Stomach smooth muscle (tissue), 2 donors: ENCODE results near the gene RNF26.
A peak's percentile ranks its signal among the peaks of the same experiment; 100 is the strongest.

Experiments
- H3K27ac ChIP-seq: one replicate; pipeline ENCODE4 v1.7.0; 2013; ENCODE audit warnings: mild to moderate bottlenecking, low read length, inconsistent platforms
- H3K27me3 ChIP-seq, 2 donors: one replicate each; pipeline ENCODE4 v1.7.0; 2013; ENCODE audit warnings: low read length in 2 of 2; ENCODE audit not compliant: insufficient read depth in 2 of 2, control insufficient read depth in 1 of 2
- H3K36me3 ChIP-seq, 2 donors: one replicate each; pipeline ENCODE4 v1.7.0; 2013; ENCODE audit warnings: low read length in 2 of 2; ENCODE audit not compliant: control insufficient read depth in 2 of 2, insufficient read depth in 2 of 2
- H3K4me1 ChIP-seq: one replicate; pipeline ENCODE4 v1.7.0; 2013; ENCODE audit warnings: low read length; ENCODE audit not compliant: control insufficient read depth, insufficient read depth
- H3K4me3 ChIP-seq, 2 donors: one replicate each; pipeline ENCODE4 v1.7.0; 2013; ENCODE audit warnings: low read length in 2 of 2
- H3K9ac ChIP-seq, 2 donors: one replicate each; pipeline ENCODE4 v1.7.0; 2013; ENCODE audit warnings: low read length in 2 of 2, mild to moderate bottlenecking in 1 of 2
- H3K9me3 ChIP-seq, 2 donors: one replicate each; pipeline ENCODE4 v1.7.0; 2013; ENCODE audit warnings: low read length in 2 of 2; ENCODE audit not compliant: control insufficient read depth in 2 of 2
- donor health status: healthy.
- donor health status: Pancreatic carcinoma.

The RNF26 gene

GRCh38 chr11:119303227-119303718 is 31.1 kb upstream of the RNF26 start:
- no peaks in the 10 kb centered on the region for H3K27me3 ChIP-seq
- no peak overlapping the region for H3K9ac ChIP-seq
- H3K36me3 ChIP-seq = peaks cover 22 to 31% of the 10 kb centered on the region in 2 donors
- no peak overlapping the region for H3K27ac ChIP-seq
- H3K9me3 ChIP-seq = no peaks in the 10 kb centered on the region
- peaks cover 54% of the 10 kb centered on the region for H3K4me1 ChIP-seq
- H3K4me3 ChIP-seq = no peak overlapping the region

- H3K4me1 ChIP-seq = peaks cover 39% of the 10 kb centered on the region
- no peaks in the 10 kb centered on the region for H3K27me3 ChIP-seq
- H3K9me3 ChIP-seq = no peaks in the 10 kb centered on the region
- no peak overlapping the region for H3K4me3 ChIP-seq
- H3K27ac ChIP-seq = peak overlapping the region; percentile 73
- peaks cover 39 to 40% of the 10 kb centered on the region in 2 donors for H3K36me3 ChIP-seq
- H3K9ac ChIP-seq = peak overlapping the region in 1 of 2 donors; percentile 5
Measured at GRCh38 chr11:119305556-119306372, 28.6 kb upstream of the RNF26 start.

- peak overlapping the region; percentile 73 for H3K27ac ChIP-seq
- H3K27me3 ChIP-seq = no peaks in the 10 kb centered on the region
- H3K4me1 ChIP-seq = peaks cover 39% of the 10 kb centered on the region
- H3K4me3 ChIP-seq = no peak overlapping the region
- peak overlapping the region in 1 of 2 donors; percentile 5 for H3K9ac ChIP-seq
- H3K9me3 ChIP-seq = no peaks in the 10 kb centered on the region
- H3K36me3 ChIP-seq = peaks cover 46% of the 10 kb centered on the region in 2 donors
Measured at GRCh38 chr11:119306373-119306890, 27.9 kb upstream of the RNF26 start.

- H3K9ac ChIP-seq = peak overlapping the region in 1 of 2 donors; percentile 29
Measured at GRCh38 chr11:119307219-119307618, 27.1 kb upstream of the RNF26 start.

GRCh38 chr11:119307974-119308373 is 26.4 kb upstream of the RNF26 start:
- Histone ChIP-seq H3K9ac (no peak overlapping the region), H3K36me3 (peaks cover 55% of the 10 kb centered on the region in 2 donors), H3K9me3 (no peaks in the 10 kb centered on the region), H3K4me1 (peaks cover 48% of the 10 kb centered on the region), H3K4me3 (no peak overlapping the region), H3K27ac (peak overlapping the region; percentile 49), H3K27me3 (no peaks in the 10 kb centered on the region)

More at GRCh38 chr11:119307219-119307618, 27.1 kb upstream of the RNF26 start:
- H3K9me3 ChIP-seq = no peaks in the 10 kb centered on the region
- no peaks in the 10 kb centered on the region for H3K27me3 ChIP-seq
- H3K4me3 ChIP-seq = no peak overlapping the region
- peaks cover 51 to 52% of the 10 kb centered on the region in 2 donors for H3K36me3 ChIP-seq
- peak overlapping the region; percentile 73 for H3K27ac ChIP-seq
- H3K4me1 ChIP-seq = peaks cover 42% of the 10 kb centered on the region

- Histone ChIP-seq H3K36me3 (peaks cover 53 to 59% of the 10 kb centered on the region in 2 donors), H3K4me1 (peaks cover 56% of the 10 kb centered on the region), H3K4me3 (no peak overlapping the region), H3K9ac (no peak overlapping the region), H3K9me3 (no peaks in the 10 kb centered on the region), H3K27me3 (no peaks in the 10 kb centered on the region), H3K27ac (no peak overlapping the region)
Measured at GRCh38 chr11:119309411-119309810, 24.9 kb upstream of the RNF26 start.

- Histone ChIP-seq H3K4me3 (no peak overlapping the region), H3K36me3 (peaks cover 54 to 62% of the 10 kb centered on the region in 2 donors), H3K4me1 (peaks cover 63% of the 10 kb centered on the region), H3K9me3 (no peaks in the 10 kb centered on the region), H3K27me3 (peaks cover 0 to 2% of the 10 kb centered on the region in 2 donors), H3K9ac (no peak overlapping the region), H3K27ac (peak overlapping the region; percentile 67)
Measured at GRCh38 chr11:119309953-119310681, 24.2 kb upstream of the RNF26 start.

- Histone ChIP-seq H3K36me3 (peaks cover 52 to 62% of the 10 kb centered on the region in 2 donors), H3K27me3 (peaks cover 2 to 4% of the 10 kb centered on the region in 2 donors), H3K4me3 (no peak overlapping the region), H3K4me1 (peaks cover 63% of the 10 kb centered on the region), H3K9me3 (no peaks in the 10 kb centered on the region), H3K27ac (peak overlapping the region; percentile 67), H3K9ac (no peak overlapping the region)
Measured at GRCh38 chr11:119310682-119311052, 23.7 kb upstream of the RNF26 start.

GRCh38 chr11:119314726-119315125 is 19.6 kb upstream of the RNF26 start:
- Histone ChIP-seq H3K9ac (peak overlapping the region; percentile 95 to 96), H3K27ac (peak overlapping the region; percentile 97), H3K9me3 (no peaks in the 10 kb centered on the region), H3K27me3 (peaks cover 2 to 4% of the 10 kb centered on the region in 2 donors), H3K4me1 (peaks cover 67% of the 10 kb centered on the region), H3K4me3 (peak overlapping the region; percentile 67 to 86), H3K36me3 (peaks cover 39 to 45% of the 10 kb centered on the region in 2 donors)

GRCh38 chr11:119315131-119316015 is 19.0 kb upstream of the RNF26 start:
- H3K27ac ChIP-seq = peak overlapping the region; percentile 97
- peaks cover 74% of the 10 kb centered on the region for H3K4me1 ChIP-seq
- no peaks in the 10 kb centered on the region for H3K9me3 ChIP-seq
- H3K4me3 ChIP-seq = peak overlapping the region; percentile 67 to 86
- peaks cover 2 to 4% of the 10 kb centered on the region in 2 donors for H3K27me3 ChIP-seq
- H3K36me3 ChIP-seq = peaks cover 33 to 39% of the 10 kb centered on the region in 2 donors
- peak overlapping the region; percentile 95 to 96 for H3K9ac ChIP-seq
